ENCODE data around the gene TREML4.

The TREML4 gene

GRCh38 chr6:41274256-41274655, 46.1 kb downstream of the TREML4 start:
- TF ChIP-seq CTCF (IDR thresholded peaks at IDR 0.05; ENCODE audit: low read depth, low read length): no peak
- no peak overlapping the region for H3K4me3 ChIP-seq (ENCODE audit: low read depth, low read length)

GRCh38 chr6:41275489-41275888, 47.3 kb downstream of the TREML4 start:
- TF ChIP-seq CTCF (IDR thresholded peaks at IDR 0.05; ENCODE audit: low read depth, low read length): no peak
- no peak overlapping the region for H3K4me3 ChIP-seq (ENCODE audit: low read depth, low read length)

- TF ChIP-seq CTCF (IDR thresholded peaks at IDR 0.05; ENCODE audit: low read depth, low read length): no peak
Measured at GRCh38 chr6:41277605-41278004, 49.5 kb downstream of the TREML4 start.

GRCh38 chr6:41278699-41279405, 50.7 kb downstream of the TREML4 start:
- H3K4me3 ChIP-seq (ENCODE audit: low read depth, low read length): no peak overlapping the region
- TF ChIP-seq CTCF (IDR thresholded peaks at IDR 0.05; ENCODE audit: low read depth, low read length): 0 out of 2 replicates have a peak, but pooled peaks have one; percentile 20

More at GRCh38 chr6:41277605-41278004, 49.5 kb downstream of the TREML4 start:
- H3K4me3 ChIP-seq (ENCODE audit: low read depth, low read length): no peak overlapping the region

GRCh38 chr6:41280381-41281057, 52.4 kb downstream of the TREML4 start:
- no peak for TF ChIP-seq CTCF (IDR thresholded peaks at IDR 0.05; ENCODE audit: low read depth, low read length)
- H3K4me3 ChIP-seq (ENCODE audit: low read depth, low read length): no peak overlapping the region

- no peak overlapping the region for H3K4me3 ChIP-seq (ENCODE audit: low read depth, low read length)
- no peak for TF ChIP-seq CTCF (IDR thresholded peaks at IDR 0.05; ENCODE audit: low read depth, low read length)
Measured at GRCh38 chr6:41283600-41283999, 55.5 kb downstream of the TREML4 start.

- no peak overlapping the region for H3K4me3 ChIP-seq (ENCODE audit: low read depth, low read length)
- no peak for TF ChIP-seq CTCF (IDR thresholded peaks at IDR 0.05; ENCODE audit: low read depth, low read length)
Measured at GRCh38 chr6:41284726-41285125, 56.6 kb downstream of the TREML4 start.
